ENCODE results near the gene AXIN1.
"Not testable (repeated sequence)": the region's sequence is repeated elsewhere in the genome, so short reads cannot be mapped to it uniquely, and the experiment has no call there.

Gene AXIN1

GRCh38 chr16:352547-353403 is at the start of gene AXIN1:
Gene AXIN1, minus strand, starts transcription at chr16:352723. Its CDS starts 5,698 bp downstream, at chr16:347025.
- peak within 1 kb of the TSS; percentile 67 for H3K4me3 ChIP-seq (ENCODE audit: low read depth, low read length)

- peak within 1 kb of the TSS; percentile 56 for H3K4me3 ChIP-seq (ENCODE audit: low read depth, low read length)
Observed at GRCh38 chr16:401468-402348, 49.2 kb upstream of the AXIN1 start, which contains the start of gene DECR2. Gene DECR2, plus strand, starts transcription at chr16:401885. Its CDS starts 79 bp downstream, at chr16:401964.

- no peak overlapping the region for H3K4me3 ChIP-seq (ENCODE audit: low read depth, low read length)
Observed at GRCh38 chr16:400061-400591, 47.6 kb upstream of the AXIN1 start.

- no peak overlapping the region for H3K4me3 ChIP-seq (ENCODE audit: low read depth, low read length)
Observed at GRCh38 chr16:399340-400019, 47.0 kb upstream of the AXIN1 start.

- no peak overlapping the region for H3K4me3 ChIP-seq (ENCODE audit: low read depth, low read length)
Observed at GRCh38 chr16:398561-399339, 46.2 kb upstream of the AXIN1 start.

- H3K4me3 ChIP-seq (ENCODE audit: low read depth, low read length), result no peak overlapping the region
Observed at GRCh38 chr16:397736-398332, 45.3 kb upstream of the AXIN1 start.

- H3K4me3 ChIP-seq (ENCODE audit: low read depth, low read length), result peak within 1 kb of the TSS; percentile 48
Observed at GRCh38 chr16:397135-397661, 44.7 kb upstream of the AXIN1 start, which contains the start of gene NME4. Gene NME4, plus strand, starts transcription at chr16:397199. Its CDS starts 24 bp downstream, at chr16:397223.

GRCh38 chr16:396605-397004 is 44.1 kb upstream of the AXIN1 start:
- peak overlapping the region; percentile 0 for H3K4me3 ChIP-seq (ENCODE audit: low read depth, low read length)

GRCh38 chr16:396199-396598 is 43.7 kb upstream of the AXIN1 start:
- peak overlapping the region; percentile 0 for H3K4me3 ChIP-seq (ENCODE audit: low read depth, low read length)

GRCh38 chr16:392450-393030 is 40.0 kb upstream of the AXIN1 start:
- H3K4me3 ChIP-seq (ENCODE audit: low read depth, low read length), result no peak overlapping the region

- H3K4me3 ChIP-seq (ENCODE audit: low read depth, low read length), result no peak overlapping the region
Observed at GRCh38 chr16:391885-392335, 39.4 kb upstream of the AXIN1 start.

- H3K4me3 ChIP-seq (ENCODE audit: low read depth, low read length), result no peak overlapping the region
Observed at GRCh38 chr16:389352-389751, 36.8 kb upstream of the AXIN1 start.

- not testable (repeated sequence) for H3K4me3 ChIP-seq (ENCODE audit: low read depth, low read length)
Observed at GRCh38 chr16:387761-388666, 35.5 kb upstream of the AXIN1 start.

GRCh38 chr16:386641-387156 is 34.2 kb upstream of the AXIN1 start:
- no peak overlapping the region for H3K4me3 ChIP-seq (ENCODE audit: low read depth, low read length)

GRCh38 chr16:383326-384051 is 31.0 kb upstream of the AXIN1 start:
- H3K4me3 ChIP-seq (ENCODE audit: low read depth, low read length), result peak overlapping the region; percentile 14

GRCh38 chr16:381789-382717 is 29.5 kb upstream of the AXIN1 start, which contains the start of gene PGAP6:
Gene PGAP6, minus strand, starts transcription at chr16:381978. Its CDS starts 157 bp downstream, at chr16:381821.
- H3K4me3 ChIP-seq (ENCODE audit: low read depth, low read length), result peak within 1 kb of the TSS; percentile 75

Measured in iPS-11a (cell line).